NB4 (cell line): ENCODE data around the gene PIK3IP1.

ENCODE experiments used
- CTCF ChIP-seq: IDR thresholded peaks from one replicate; pipeline ENCODE4 v1.5.1; 2012; ENCODE audit warnings: low read depth, low read length
- MAX ChIP-seq: IDR thresholded peaks from 2 replicates; pipeline ENCODE4 v1.6.1; 2011; ENCODE audit warnings: low read depth, low read length
- MYC ChIP-seq: IDR thresholded peaks from 2 replicates; pipeline ENCODE4 v1.6.1; 2011; ENCODE audit warnings: low read depth, low read length
- POLR2A ChIP-seq: IDR thresholded peaks from 2 replicates; pipeline ENCODE4 v1.6.1; 2011; ENCODE audit warnings: mild to moderate bottlenecking; ENCODE audit not compliant: insufficient read length; ENCODE audit errors: extremely low read depth

GRCh38 chr22:31302537-31302936 is 10.2 kb upstream of the PIK3IP1 start:
- TF ChIP-seq CTCF (no peak), POLR2A (no peak), MYC (no peak), MAX (no peak)
